Erythroblast (primary cell): ENCODE results near the gene NRG2.

Experiments used
- GATA1 ChIP-seq: IDR thresholded peaks from 2 replicates; pipeline ENCODE4 v1.6.1; 2011; ENCODE audit warnings: low read depth, mild to moderate bottlenecking, control low read depth, low read length, moderate library complexity
- POLR2A ChIP-seq: IDR thresholded peaks from 2 replicates; pipeline ENCODE4 v1.6.1; 2011; ENCODE audit warnings: mild to moderate bottlenecking, low read length

- TF ChIP-seq POLR2A: no peak
- TF ChIP-seq GATA1: no peak
These were observed 232.5 kb downstream of the NRG2 start for GRCh38 chr5:139810341-139811273.
